ENCODE results near the gene FKBP10.
"Not testable (repeated sequence)": the region's sequence is repeated elsewhere in the genome, so short reads cannot be mapped to it uniquely, and the experiment has no call there.

FKBP10 gene

GRCh38 chr17:41812381-41813151 is at the start of gene FKBP10:
TSS of gene FKBP10 (plus strand) at chr17:41813004. CDS start at chr17:41813035, 31 bp downstream.
- peak; percentile 61 for DNase-seq (ENCODE audit: low spot score)

- DNase-seq (ENCODE audit: low spot score) = no peak
These were observed 49.5 kb upstream of the FKBP10 start for GRCh38 chr17:41763327-41763726.

- DNase-seq (ENCODE audit: low spot score) = no peak
These were observed 46.7 kb upstream of the FKBP10 start for GRCh38 chr17:41766135-41766534.

GRCh38 chr17:41767324-41768042 is 45.3 kb upstream of the FKBP10 start:
- no peak for DNase-seq (ENCODE audit: low spot score)

GRCh38 chr17:41768682-41769288 is 44.0 kb upstream of the FKBP10 start:
- DNase-seq (ENCODE audit: low spot score) = no peak

- no peak for DNase-seq (ENCODE audit: low spot score)
These were observed 43.4 kb upstream of the FKBP10 start for GRCh38 chr17:41769346-41769862.

GRCh38 chr17:41769985-41770384 is 42.8 kb upstream of the FKBP10 start:
- no peak for DNase-seq (ENCODE audit: low spot score)

GRCh38 chr17:41771389-41772206 is 41.2 kb upstream of the FKBP10 start:
- no peak for DNase-seq (ENCODE audit: low spot score)

- no peak for DNase-seq (ENCODE audit: low spot score)
These were observed 40.6 kb upstream of the FKBP10 start for GRCh38 chr17:41772218-41772585.

- no peak for DNase-seq (ENCODE audit: low spot score)
These were observed 40.1 kb upstream of the FKBP10 start for GRCh38 chr17:41772586-41773189.

GRCh38 chr17:41773190-41773588 is 39.6 kb upstream of the FKBP10 start:
- DNase-seq (ENCODE audit: low spot score) = no peak

- DNase-seq (ENCODE audit: low spot score) = no peak
These were observed 39.0 kb upstream of the FKBP10 start for GRCh38 chr17:41773731-41774193.

GRCh38 chr17:41775394-41776226 is 37.2 kb upstream of the FKBP10 start:
- no peak for DNase-seq (ENCODE audit: low spot score)

- DNase-seq (ENCODE audit: low spot score) = not testable (repeated sequence)
These were observed 36.4 kb upstream of the FKBP10 start for GRCh38 chr17:41776262-41776900.

GRCh38 chr17:41777157-41777573 is 35.6 kb upstream of the FKBP10 start:
- no peak for DNase-seq (ENCODE audit: low spot score)

- DNase-seq (ENCODE audit: low spot score) = no peak
These were observed 35.1 kb upstream of the FKBP10 start for GRCh38 chr17:41777574-41778188.

GRCh38 chr17:41779954-41780353 is 32.9 kb upstream of the FKBP10 start:
- DNase-seq (ENCODE audit: low spot score) = no peak

GRCh38 chr17:41781404-41782110 is 31.2 kb upstream of the FKBP10 start:
- DNase-seq (ENCODE audit: low spot score) = no peak

GRCh38 chr17:41782142-41782541 is 30.7 kb upstream of the FKBP10 start:
- DNase-seq (ENCODE audit: low spot score) = no peak

All from D341Med (cell line).